ENCODE data around the gene ZFP3. TPM values are rescaled to one million over a fixed set of nuclear protein-coding genes. Genes with fewer than 3 reads are reported as not detected.

The ZFP3 gene
- polyA plus RNA-seq, 4 donors = 2.7 to 9.5 (median 3.7) TPM

- peak within 1 kb of the TSS in 1 of 3 donors; percentile 64 for H3K27ac ChIP-seq (ENCODE audit: low read depth in 1 of 3, low read length in 2 of 3)
- peaks cover 0 to 10% (median 0%) of the 10 kb centered on the region in 3 donors for H3K36me3 ChIP-seq (ENCODE audit: control insufficient read depth in 3 of 3, insufficient read depth in 2 of 3, low read depth in 1 of 3, low read length in 3 of 3)
- no peaks in the 10 kb centered on the region for H3K27me3 ChIP-seq (ENCODE audit: control insufficient read depth in 3 of 3, insufficient read depth in 3 of 3, low read length in 3 of 3)
- H3K9me3 ChIP-seq (ENCODE audit: control insufficient read depth in 2 of 2, insufficient read depth in 1 of 2, low read depth in 1 of 2, low read length in 1 of 2) = peaks cover 0 to 1% of the 10 kb centered on the region in 2 donors
- H3K4me3 ChIP-seq (ENCODE audit: low read depth in 1 of 3, low read length in 3 of 3) = peak within 1 kb of the TSS in 2 of 3 donors; percentile 38 to 50
- H3K4me1 ChIP-seq (ENCODE audit: control insufficient read depth in 3 of 3, insufficient read depth in 2 of 3, low read depth in 1 of 3, low read length in 2 of 3) = peaks cover 0 to 8% (median 3%) of the 10 kb centered on the region in 3 donors
- FAIRE-seq (no peak), DNase-seq (peak; percentile 50 to 71)
- 3 to 8% (median 6%) methylated on average over 23 to 24 of the region's 24 CpGs for WGBS, 3 donors
These were observed 43.0 kb upstream of the ZFP3 start, which contains the start of gene SLC52A1 for GRCh38 chr17:5035315-5035714. Gene SLC52A1, minus strand, starts transcription at chr17:5035426. Its CDS starts 820 bp downstream, at chr17:5034606.

DNA sequence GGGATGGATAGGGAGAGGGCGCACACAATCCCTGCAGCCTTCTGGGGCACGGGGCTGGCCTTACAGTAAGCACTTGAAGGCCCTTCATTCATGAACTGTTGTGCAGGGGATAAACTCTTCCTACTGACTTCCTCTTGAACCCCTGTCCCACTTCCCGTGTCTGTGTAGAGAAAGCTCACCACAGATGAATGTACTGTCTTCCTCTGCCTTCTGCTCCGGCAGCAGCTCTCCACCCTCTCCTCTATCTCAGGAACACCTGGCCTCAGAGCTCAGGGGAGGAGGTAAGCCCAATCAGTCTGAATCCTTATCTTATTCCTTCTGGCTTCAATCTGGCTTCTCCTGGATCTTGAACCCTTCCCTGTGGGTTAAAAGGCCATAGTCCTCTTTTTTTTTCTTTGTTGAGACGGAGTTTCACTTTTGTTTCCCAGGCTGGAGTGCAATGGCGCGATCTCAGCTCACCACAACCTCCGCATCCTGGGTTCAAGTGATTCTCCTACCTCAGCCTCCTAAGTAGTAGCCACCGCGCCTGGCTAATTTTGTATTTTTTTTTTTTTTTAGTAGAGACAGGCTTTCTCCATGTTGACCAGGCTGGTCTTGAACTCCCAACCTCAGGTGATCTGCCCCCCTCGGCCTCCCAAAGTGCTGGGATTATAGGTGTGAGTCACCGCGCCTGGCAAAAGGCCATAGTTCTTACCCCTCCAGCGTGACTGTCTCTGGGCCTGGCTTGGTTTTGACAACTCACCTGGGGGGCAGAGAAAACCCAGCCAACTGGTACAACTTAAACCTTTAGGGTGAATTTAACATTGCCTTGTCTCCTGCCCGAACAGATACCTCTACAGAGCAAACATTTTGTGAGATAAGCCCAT lies 35.9 kb upstream of the ZFP3 start:
- Histone ChIP-seq H3K4me1 (ENCODE audit: control insufficient read depth in 3 of 3, insufficient read depth in 2 of 3, low read depth in 1 of 3, low read length in 2 of 3) (peaks cover 0 to 37% (median 9%) of the 10 kb centered on the region in 3 donors), H3K36me3 (ENCODE audit: control insufficient read depth in 3 of 3, insufficient read depth in 2 of 3, low read depth in 1 of 3, low read length in 3 of 3) (no peaks in the 10 kb centered on the region), H3K9me3 (ENCODE audit: control insufficient read depth in 2 of 2, insufficient read depth in 1 of 2, low read depth in 1 of 2, low read length in 1 of 2) (peaks cover 0 to 4% of the 10 kb centered on the region in 2 donors), H3K27me3 (ENCODE audit: control insufficient read depth in 3 of 3, insufficient read depth in 3 of 3, low read length in 3 of 3) (no peaks in the 10 kb centered on the region), H3K27ac (ENCODE audit: low read depth in 1 of 3, low read length in 2 of 3) (peak overlapping the region; percentile 83 to 91 (median 84)), H3K4me3 (ENCODE audit: low read depth in 1 of 3, low read length in 3 of 3) (peak overlapping the region in 2 of 3 donors; percentile 9 to 21)
- WGBS, 3 donors = 17 to 52% (median 25%) methylated on average over 15 of the region's 15 CpGs
- DNase-seq (peak; percentile 88 to 96), FAIRE-seq (no peak)

DNA sequence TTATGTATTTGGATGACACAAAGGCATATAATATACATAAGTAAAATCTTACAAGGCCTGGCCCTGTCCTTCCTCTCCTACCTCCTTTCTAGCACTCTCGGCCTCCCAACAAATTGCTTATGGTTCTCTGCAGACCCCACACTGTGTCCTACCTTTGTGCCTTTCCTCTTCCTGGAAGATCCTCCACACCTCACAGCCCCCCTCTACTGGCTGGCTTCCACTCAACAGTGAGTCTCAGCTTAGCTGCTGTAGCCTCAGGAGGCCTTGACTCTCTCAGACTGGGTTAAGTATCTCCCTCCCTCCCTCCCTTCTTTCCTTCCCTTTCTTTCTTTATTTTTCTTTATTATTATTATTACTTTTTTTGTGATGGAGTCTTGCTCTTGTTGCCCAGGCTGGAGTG lies 34.7 kb upstream of the ZFP3 start:
- Histone ChIP-seq H3K9me3 (ENCODE audit: control insufficient read depth in 2 of 2, insufficient read depth in 1 of 2, low read depth in 1 of 2, low read length in 1 of 2) (peaks cover 0 to 4% of the 10 kb centered on the region in 2 donors), H3K36me3 (ENCODE audit: control insufficient read depth in 3 of 3, insufficient read depth in 2 of 3, low read depth in 1 of 3, low read length in 3 of 3) (no peaks in the 10 kb centered on the region), H3K4me1 (ENCODE audit: control insufficient read depth in 3 of 3, insufficient read depth in 2 of 3, low read depth in 1 of 3, low read length in 2 of 3) (peaks cover 0 to 42% (median 9%) of the 10 kb centered on the region in 3 donors), H3K4me3 (ENCODE audit: low read depth in 1 of 3, low read length in 3 of 3) (no peak overlapping the region), H3K27me3 (ENCODE audit: control insufficient read depth in 3 of 3, insufficient read depth in 3 of 3, low read length in 3 of 3) (no peaks in the 10 kb centered on the region), H3K27ac (ENCODE audit: low read depth in 1 of 3, low read length in 2 of 3) (peak overlapping the region in 2 of 3 donors; percentile 39 to 83)
- 95 to 100% (median 97%) methylated on average over 1 of the region's 1 CpG for WGBS, 3 donors
- DNase-seq (no peak), FAIRE-seq (no peak)

GRCh38 chr17:5044630-5045029 lies 33.6 kb upstream of the ZFP3 start:
- Histone ChIP-seq H3K27me3 (ENCODE audit: control insufficient read depth in 3 of 3, insufficient read depth in 3 of 3, low read length in 3 of 3) (no peaks in the 10 kb centered on the region), H3K27ac (ENCODE audit: low read depth in 1 of 3, low read length in 2 of 3) (peak overlapping the region; percentile 66 to 91 (median 89)), H3K4me1 (ENCODE audit: control insufficient read depth in 3 of 3, insufficient read depth in 2 of 3, low read depth in 1 of 3, low read length in 2 of 3) (peaks cover 0 to 42% (median 9%) of the 10 kb centered on the region in 3 donors), H3K9me3 (ENCODE audit: control insufficient read depth in 2 of 2, insufficient read depth in 1 of 2, low read depth in 1 of 2, low read length in 1 of 2) (peaks cover 0 to 4% of the 10 kb centered on the region in 2 donors), H3K36me3 (ENCODE audit: control insufficient read depth in 3 of 3, insufficient read depth in 2 of 3, low read depth in 1 of 3, low read length in 3 of 3) (no peaks in the 10 kb centered on the region), H3K4me3 (ENCODE audit: low read depth in 1 of 3, low read length in 3 of 3) (no peak overlapping the region)
- no peak for FAIRE-seq
- DNase-seq = peak; percentile 69 to 92
- WGBS, 3 donors = 21 to 63% (median 26%) methylated on average over 5 of the region's 5 CpGs

- H3K27me3 ChIP-seq (ENCODE audit: control insufficient read depth in 3 of 3, insufficient read depth in 3 of 3, low read length in 3 of 3) = no peaks in the 10 kb centered on the region
- WGBS, 3 donors = 9 to 56% (median 21%) methylated on average over 6 of the region's 6 CpGs
- H3K9me3 ChIP-seq (ENCODE audit: control insufficient read depth in 2 of 2, insufficient read depth in 1 of 2, low read depth in 1 of 2, low read length in 1 of 2) = peaks cover 0 to under 1% of the 10 kb centered on the region in 2 donors
- FAIRE-seq = peak; percentile 62
- H3K4me3 ChIP-seq (ENCODE audit: low read depth in 1 of 3, low read length in 3 of 3) = no peak overlapping the region
- DNase-seq = peak; percentile 79 to 80
- no peaks in the 10 kb centered on the region for H3K36me3 ChIP-seq (ENCODE audit: control insufficient read depth in 3 of 3, insufficient read depth in 2 of 3, low read depth in 1 of 3, low read length in 3 of 3)
- peak overlapping the region; percentile 66 to 91 (median 89) for H3K27ac ChIP-seq (ENCODE audit: low read depth in 1 of 3, low read length in 2 of 3)
- peaks cover 0 to 42% (median 9%) of the 10 kb centered on the region in 3 donors for H3K4me1 ChIP-seq (ENCODE audit: control insufficient read depth in 3 of 3, insufficient read depth in 2 of 3, low read depth in 1 of 3, low read length in 2 of 3)
These were observed 32.8 kb upstream of the ZFP3 start for GRCh38 chr17:5045496-5045895.

- Histone ChIP-seq H3K4me3 (ENCODE audit: low read depth in 1 of 3, low read length in 3 of 3) (no peak overlapping the region), H3K9me3 (ENCODE audit: control insufficient read depth in 2 of 2, insufficient read depth in 1 of 2, low read depth in 1 of 2, low read length in 1 of 2) (no peaks in the 10 kb centered on the region), H3K36me3 (ENCODE audit: control insufficient read depth in 3 of 3, insufficient read depth in 2 of 3, low read depth in 1 of 3, low read length in 3 of 3) (no peaks in the 10 kb centered on the region), H3K27me3 (ENCODE audit: control insufficient read depth in 3 of 3, insufficient read depth in 3 of 3, low read length in 3 of 3) (no peaks in the 10 kb centered on the region), H3K27ac (ENCODE audit: low read depth in 1 of 3, low read length in 2 of 3) (peak overlapping the region; percentile 9 to 53 (median 42)), H3K4me1 (ENCODE audit: control insufficient read depth in 3 of 3, insufficient read depth in 2 of 3, low read depth in 1 of 3, low read length in 2 of 3) (peaks cover 0 to 32% (median 9%) of the 10 kb centered on the region in 3 donors)
- DNase-seq = peak; percentile 51 to 55
- no peak for FAIRE-seq
- WGBS, 3 donors = 3 to 22% (median 18%) methylated on average over 2 of the region's 2 CpGs
These were observed 30.8 kb upstream of the ZFP3 start for GRCh38 chr17:5047446-5047845.

GRCh38 chr17:5049314-5049841 lies 28.9 kb upstream of the ZFP3 start:
- Histone ChIP-seq H3K36me3 (ENCODE audit: control insufficient read depth in 3 of 3, insufficient read depth in 2 of 3, low read depth in 1 of 3, low read length in 3 of 3) (no peaks in the 10 kb centered on the region), H3K4me1 (ENCODE audit: control insufficient read depth in 3 of 3, insufficient read depth in 2 of 3, low read depth in 1 of 3, low read length in 2 of 3) (peaks cover 0 to 24% (median 7%) of the 10 kb centered on the region in 3 donors), H3K27ac (ENCODE audit: low read depth in 1 of 3, low read length in 2 of 3) (peak overlapping the region; percentile 35 to 76 (median 68)), H3K27me3 (ENCODE audit: control insufficient read depth in 3 of 3, insufficient read depth in 3 of 3, low read length in 3 of 3) (no peaks in the 10 kb centered on the region), H3K4me3 (ENCODE audit: low read depth in 1 of 3, low read length in 3 of 3) (no peak overlapping the region), H3K9me3 (ENCODE audit: control insufficient read depth in 2 of 2, insufficient read depth in 1 of 2, low read depth in 1 of 2, low read length in 1 of 2) (no peaks in the 10 kb centered on the region)
- FAIRE-seq = no peak
- WGBS, 3 donors = 54 to 72% (median 65%) methylated on average over 5 of the region's 5 CpGs
- DNase-seq = peak in 1 of 2 donors; percentile 65

DNA sequence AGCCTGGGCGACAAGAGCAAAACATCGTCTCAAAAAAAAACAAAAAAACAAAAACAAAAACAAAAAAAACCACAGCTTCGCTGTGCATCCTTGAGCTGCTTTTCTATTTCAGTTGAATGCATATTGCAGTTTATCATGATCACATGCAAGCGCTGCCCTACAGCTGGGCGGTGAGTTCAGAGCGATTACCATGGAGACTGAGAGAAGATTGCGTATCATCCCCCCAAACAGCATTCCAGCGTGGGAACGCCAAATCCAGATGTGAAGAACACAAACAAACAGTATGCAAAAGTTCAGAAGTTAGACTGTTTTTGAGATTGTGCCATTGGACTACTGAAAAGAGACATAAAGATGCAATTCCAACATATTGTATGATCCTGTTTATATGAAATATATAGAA lies 28.0 kb upstream of the ZFP3 start:
- peaks cover 0 to 15% (median 4%) of the 10 kb centered on the region in 3 donors for H3K4me1 ChIP-seq (ENCODE audit: control insufficient read depth in 3 of 3, insufficient read depth in 2 of 3, low read depth in 1 of 3, low read length in 2 of 3)
- 57 to 84% (median 75%) methylated on average over 9 of the region's 9 CpGs for WGBS, 3 donors
- DNase-seq (no peak), FAIRE-seq (no peak)
- no peaks in the 10 kb centered on the region for H3K36me3 ChIP-seq (ENCODE audit: control insufficient read depth in 3 of 3, insufficient read depth in 2 of 3, low read depth in 1 of 3, low read length in 3 of 3)
- H3K4me3 ChIP-seq (ENCODE audit: low read depth in 1 of 3, low read length in 3 of 3) = no peak overlapping the region
- H3K9me3 ChIP-seq (ENCODE audit: control insufficient read depth in 2 of 2, insufficient read depth in 1 of 2, low read depth in 1 of 2, low read length in 1 of 2) = no peaks in the 10 kb centered on the region
- H3K27ac ChIP-seq (ENCODE audit: low read depth in 1 of 3, low read length in 2 of 3) = no peak overlapping the region
- H3K27me3 ChIP-seq (ENCODE audit: control insufficient read depth in 3 of 3, insufficient read depth in 3 of 3, low read length in 3 of 3) = no peaks in the 10 kb centered on the region

All from small intestine (tissue), 7 donors.